Dendritic cell treated with granulocyte-macrophage colony-stimulating factor and Interleukin-4, amounts not matched to agents 40 ng/mL and 50 ng/mL, for 4 days (primary cell): ENCODE measurements around the gene HEPHL1.

Source experiments
- H3K27ac Mint-ChIP-seq: one replicate; pipeline ENCODE4 v1.8.0; 2022; ENCODE audit warnings: mild to moderate bottlenecking, mixed read lengths
- H3K27me3 Mint-ChIP-seq: one replicate; pipeline ENCODE4 v1.8.0; 2022; ENCODE audit warnings: mild to moderate bottlenecking, mixed read lengths
- H3K36me3 Mint-ChIP-seq: one replicate; pipeline ENCODE4 v1.8.0; 2022; ENCODE audit warnings: low read depth, mixed read lengths
- H3K4me1 Mint-ChIP-seq: one replicate; pipeline ENCODE4 v1.8.0; 2022; ENCODE audit warnings: low read depth, mixed read lengths
- H3K4me3 Mint-ChIP-seq: one replicate; pipeline ENCODE4 v1.8.0; 2022; ENCODE audit warnings: mild to moderate bottlenecking, moderate library complexity, mixed read lengths
- H3K9me3 Mint-ChIP-seq: one replicate; pipeline ENCODE4 v1.8.0; 2022; ENCODE audit warnings: mixed read lengths
- intact Hi-C: fragments of 100-400 bp; cut with micrococcal nuclease; formaldehyde crosslinking; loops from one replicate; pipeline ENCODE4 v1.15.0; 2022

HEPHL1 gene

DNA sequence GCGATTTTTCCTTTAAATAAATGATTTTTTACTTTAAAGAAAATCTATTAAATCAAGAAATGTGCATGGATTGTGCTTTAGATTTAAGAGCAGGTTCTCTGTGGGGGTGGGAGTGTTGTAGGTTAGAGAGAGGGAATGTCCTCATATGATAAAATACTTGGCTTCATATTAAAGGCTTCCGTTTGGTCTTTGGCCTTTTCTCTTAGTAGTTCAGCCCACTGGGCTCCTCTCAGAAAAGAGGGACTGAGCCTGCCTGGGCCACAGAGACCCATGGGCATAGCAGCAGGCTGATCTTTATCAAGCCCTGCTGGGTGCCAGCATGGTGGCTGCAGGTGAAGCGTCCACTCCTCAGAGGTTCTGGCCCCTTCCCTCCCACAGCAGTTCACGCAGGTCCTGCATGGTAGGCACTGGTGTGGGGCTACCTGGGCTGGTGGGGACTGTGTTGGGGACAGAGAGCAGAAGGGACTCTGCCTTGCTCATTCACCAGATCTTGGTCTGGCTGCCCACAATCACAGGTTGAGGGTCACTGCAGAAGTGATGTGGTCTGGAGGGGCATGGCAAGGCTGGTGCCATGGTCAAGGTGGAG is 111.8 kb downstream of the HEPHL1 start:
- Mint-ChIP-seq H3K4me1 (peaks cover 40% of the 10 kb centered on the region), H3K9me3 (peaks cover 8% of the 10 kb centered on the region), H3K4me3 (no peak overlapping the region), H3K27ac (no peak overlapping the region), H3K36me3 (peaks cover 7% of the 10 kb centered on the region), H3K27me3 (no peaks in the 10 kb centered on the region)
- intact Hi-C loops = no loop called here

GRCh38 chr11:94133752-94134151 is 112.6 kb downstream of the HEPHL1 start:
- intact Hi-C loops = no loop called here

GRCh38 chr11:94134651-94135512 is 113.7 kb downstream of the HEPHL1 start:
- Mint-ChIP-seq H3K27ac (peak overlapping the region; percentile 47), H3K4me3 (no peak overlapping the region), H3K27me3 (no peaks in the 10 kb centered on the region), H3K4me1 (peaks cover 39% of the 10 kb centered on the region), H3K36me3 (peaks cover 7% of the 10 kb centered on the region), H3K9me3 (peaks cover 8% of the 10 kb centered on the region)
- intact Hi-C loops = no loop called here

More at GRCh38 chr11:94133752-94134151, 112.6 kb downstream of the HEPHL1 start:
- H3K27me3 Mint-ChIP-seq = no peaks in the 10 kb centered on the region
- peaks cover 7% of the 10 kb centered on the region for H3K36me3 Mint-ChIP-seq
- H3K27ac Mint-ChIP-seq = peak overlapping the region; percentile 40
- no peak overlapping the region for H3K4me3 Mint-ChIP-seq
- peaks cover 35% of the 10 kb centered on the region for H3K4me1 Mint-ChIP-seq
- H3K9me3 Mint-ChIP-seq = peaks cover 8% of the 10 kb centered on the region

DNA sequence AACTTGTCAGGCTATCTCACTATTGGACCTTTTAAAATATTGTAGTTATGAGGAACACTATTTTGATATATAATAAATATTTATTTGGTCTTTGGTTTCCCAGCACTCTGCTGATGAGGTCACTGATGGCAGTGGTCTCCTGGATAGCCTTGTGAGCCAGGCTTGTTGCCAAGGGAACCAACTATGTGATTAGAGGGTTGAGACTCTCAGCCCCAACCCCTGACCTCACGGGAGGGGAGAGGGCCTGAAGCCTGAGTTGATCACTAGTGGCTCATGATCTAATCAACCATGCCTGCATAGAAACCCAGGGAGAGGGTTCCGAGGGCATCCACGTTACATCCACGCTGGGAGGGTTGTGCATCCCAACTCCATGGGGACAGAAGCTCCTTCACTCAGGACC is 118.3 kb downstream of the HEPHL1 start:
- Mint-ChIP-seq H3K4me3 (no peak overlapping the region), H3K27ac (no peak overlapping the region), H3K27me3 (no peaks in the 10 kb centered on the region), H3K4me1 (peaks cover 60% of the 10 kb centered on the region), H3K9me3 (peaks cover 8% of the 10 kb centered on the region), H3K36me3 (peaks cover 7% of the 10 kb centered on the region)
- intact Hi-C loops = no loop called here

- Mint-ChIP-seq H3K27me3 (no peaks in the 10 kb centered on the region), H3K4me3 (no peak overlapping the region), H3K27ac (no peak overlapping the region), H3K36me3 (peaks cover 7% of the 10 kb centered on the region), H3K9me3 (peaks cover 8% of the 10 kb centered on the region), H3K4me1 (peaks cover 53% of the 10 kb centered on the region)
- intact Hi-C loops = no loop called here
Measured at GRCh38 chr11:94140154-94140655, 119.1 kb downstream of the HEPHL1 start.

- Mint-ChIP-seq H3K9me3 (peaks cover 4% of the 10 kb centered on the region), H3K36me3 (peaks cover 8% of the 10 kb centered on the region), H3K4me3 (no peak overlapping the region), H3K27ac (peak overlapping the region; percentile 63), H3K4me1 (peaks cover 51% of the 10 kb centered on the region), H3K27me3 (no peaks in the 10 kb centered on the region)
- intact Hi-C loops = no loop called here
Measured at GRCh38 chr11:94141511-94142307, 120.6 kb downstream of the HEPHL1 start.

DNA sequence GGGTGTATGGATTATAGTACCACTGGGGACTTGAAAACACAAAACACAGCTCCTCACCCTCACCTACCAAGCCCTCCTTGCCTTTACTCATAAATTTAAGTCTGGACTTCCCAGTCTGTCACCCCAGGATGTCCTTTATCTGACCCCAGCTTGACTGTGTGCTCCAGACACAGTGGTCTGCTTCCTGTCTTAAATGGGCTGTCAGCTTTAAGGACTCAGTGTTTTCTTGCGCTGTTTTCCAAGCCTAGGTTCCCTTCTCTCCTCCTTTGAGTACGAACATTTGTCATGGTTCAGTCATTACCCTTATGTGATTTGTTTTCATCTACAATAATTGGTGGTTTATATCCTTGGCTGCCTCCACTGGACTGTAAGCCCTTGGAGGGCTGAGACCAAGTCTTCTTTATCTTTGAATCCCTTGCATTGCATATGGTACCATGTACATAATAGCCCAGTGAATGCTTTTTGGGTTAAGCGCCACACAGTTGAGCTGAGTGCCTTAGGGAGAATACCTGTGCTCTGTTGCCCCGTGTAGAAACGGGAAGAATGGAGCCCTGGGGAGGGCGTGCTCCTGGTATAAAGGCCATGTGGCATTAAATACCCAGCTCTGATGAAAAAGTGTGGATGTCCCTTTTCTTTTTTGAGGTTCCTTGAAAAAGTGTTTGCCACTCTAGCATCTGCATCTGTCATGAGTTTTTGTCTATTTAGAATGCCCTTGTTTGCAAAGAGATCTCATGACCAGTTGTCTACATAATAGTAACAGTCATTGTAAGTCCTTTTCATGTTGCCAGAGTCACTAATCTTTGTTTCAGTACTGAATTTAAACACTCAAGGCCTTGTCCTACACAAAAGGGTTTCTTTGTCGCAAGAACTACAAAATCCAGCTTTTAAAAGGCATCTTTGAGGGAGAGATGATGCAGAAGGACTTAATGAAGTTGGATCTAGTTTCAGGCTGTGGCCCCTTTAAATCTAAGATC is 121.4 kb downstream of the HEPHL1 start:
- intact Hi-C loops = no loop called here
- Mint-ChIP-seq H3K9me3 (no peaks in the 10 kb centered on the region), H3K27ac (peak overlapping the region; percentile 63), H3K27me3 (no peaks in the 10 kb centered on the region), H3K36me3 (peaks cover 4% of the 10 kb centered on the region), H3K4me3 (no peak overlapping the region), H3K4me1 (peaks cover 51% of the 10 kb centered on the region)

- Mint-ChIP-seq H3K27me3 (no peaks in the 10 kb centered on the region), H3K9me3 (no peaks in the 10 kb centered on the region), H3K27ac (no peak overlapping the region), H3K4me1 (peaks cover 63% of the 10 kb centered on the region), H3K36me3 (peaks cover 4% of the 10 kb centered on the region), H3K4me3 (no peak overlapping the region)
- intact Hi-C loops = no loop called here
Measured at GRCh38 chr11:94144216-94144615, 123.1 kb downstream of the HEPHL1 start.

DNA sequence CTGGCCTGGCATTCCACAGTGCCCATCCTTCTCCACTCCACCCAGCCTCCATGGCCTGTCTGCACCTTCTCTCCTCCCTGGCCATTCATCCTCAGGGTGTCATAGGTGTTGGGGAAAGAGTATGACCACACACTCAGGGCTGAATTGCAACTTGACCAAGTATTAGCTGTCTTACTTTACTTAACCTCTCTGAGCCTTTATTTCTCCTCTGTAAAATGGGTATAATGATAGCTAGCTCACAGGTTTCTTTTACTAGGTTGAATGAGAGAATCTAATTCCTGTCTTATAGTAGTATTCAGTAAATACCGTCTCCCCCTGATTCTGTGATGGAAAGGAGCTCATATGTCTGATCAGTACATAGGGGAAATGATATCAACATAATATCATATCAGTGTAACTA is 123.5 kb downstream of the HEPHL1 start:
- H3K27ac Mint-ChIP-seq = no peak overlapping the region
- H3K36me3 Mint-ChIP-seq = peaks cover 4% of the 10 kb centered on the region
- H3K4me1 Mint-ChIP-seq = peaks cover 65% of the 10 kb centered on the region
- H3K9me3 Mint-ChIP-seq = no peaks in the 10 kb centered on the region
- H3K4me3 Mint-ChIP-seq = no peak overlapping the region
- H3K27me3 Mint-ChIP-seq = no peaks in the 10 kb centered on the region
- intact Hi-C loops = no loop called here

DNA sequence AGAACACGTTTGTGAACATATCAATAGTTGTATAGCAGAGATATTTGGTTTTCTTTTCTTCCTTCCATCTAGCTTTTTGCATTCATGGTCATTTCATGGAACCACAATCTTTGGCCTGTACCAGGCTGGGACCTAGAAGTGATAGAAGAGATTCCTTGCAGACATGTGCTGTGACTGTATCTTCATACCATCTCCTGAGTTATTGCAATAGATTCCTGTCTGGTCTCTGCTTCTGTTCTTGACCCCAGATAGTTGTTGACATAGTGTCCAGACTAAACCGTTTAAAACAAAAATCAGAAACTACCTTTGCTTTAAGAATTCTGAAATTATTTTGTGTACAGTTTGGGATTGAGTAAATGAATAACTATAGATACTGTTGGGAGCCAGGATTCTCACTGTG is 124.3 kb downstream of the HEPHL1 start:
- Mint-ChIP-seq H3K27ac (no peak overlapping the region), H3K9me3 (no peaks in the 10 kb centered on the region), H3K36me3 (peaks cover 4% of the 10 kb centered on the region), H3K4me3 (no peak overlapping the region), H3K27me3 (no peaks in the 10 kb centered on the region), H3K4me1 (peaks cover 65% of the 10 kb centered on the region)
- intact Hi-C loops = no loop called here

- intact Hi-C loops = no loop called here
- H3K4me3 Mint-ChIP-seq = no peak overlapping the region
- no peak overlapping the region for H3K27ac Mint-ChIP-seq
- no peaks in the 10 kb centered on the region for H3K27me3 Mint-ChIP-seq
- H3K36me3 Mint-ChIP-seq = peaks cover 4% of the 10 kb centered on the region
- peaks cover 67% of the 10 kb centered on the region for H3K4me1 Mint-ChIP-seq
- H3K9me3 Mint-ChIP-seq = no peaks in the 10 kb centered on the region
Measured at GRCh38 chr11:94145916-94146315, 124.8 kb downstream of the HEPHL1 start.

GRCh38 chr11:94147433-94147845 is 126.3 kb downstream of the HEPHL1 start:
- Mint-ChIP-seq H3K4me3 (no peak overlapping the region), H3K27ac (no peak overlapping the region), H3K4me1 (peaks cover 69% of the 10 kb centered on the region), H3K9me3 (no peaks in the 10 kb centered on the region), H3K27me3 (no peaks in the 10 kb centered on the region), H3K36me3 (peaks cover 4% of the 10 kb centered on the region)
- intact Hi-C loops = no loop called here

DNA sequence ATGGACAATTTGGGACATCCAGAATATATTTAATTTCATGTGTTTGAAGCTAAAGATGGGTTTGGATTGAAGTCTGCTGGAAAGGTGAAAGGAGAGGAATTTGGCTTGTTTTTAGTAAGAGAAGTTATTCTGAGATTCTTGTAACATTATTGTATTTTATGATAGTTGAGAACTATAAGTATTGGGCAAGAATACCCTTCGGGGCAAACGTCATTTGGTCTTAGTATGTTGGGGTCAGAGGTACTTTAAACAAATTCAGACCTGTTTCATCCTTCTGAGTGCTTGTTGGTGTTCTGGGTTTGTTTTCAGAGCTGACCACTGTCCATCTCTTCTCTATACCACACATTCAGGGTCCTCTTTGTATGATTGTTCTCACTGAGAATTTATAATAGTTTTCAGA is 127.0 kb downstream of the HEPHL1 start:
- no peaks in the 10 kb centered on the region for H3K27me3 Mint-ChIP-seq
- H3K36me3 Mint-ChIP-seq = peaks cover 4% of the 10 kb centered on the region
- H3K4me3 Mint-ChIP-seq = no peak overlapping the region
- intact Hi-C loops = no loop called here
- no peak overlapping the region for H3K27ac Mint-ChIP-seq
- H3K9me3 Mint-ChIP-seq = no peaks in the 10 kb centered on the region
- H3K4me1 Mint-ChIP-seq = peaks cover 73% of the 10 kb centered on the region
